Inferior parietal cortex (tissue), 1 donor: ENCODE measurements around the gene IP6K2.
"Not testable (repeated sequence)": the region's sequence is repeated elsewhere in the genome, so short reads cannot be mapped to it uniquely, and the experiment has no call there.

ENCODE experiments used
- DNase-seq: peaks from one replicate; pipeline ENCODE4 v3.0.0-alpha.2; 2016; ENCODE audit errors: extremely low spot score

Gene IP6K2

GRCh38 chr3:48727511-48727910, 10.5 kb upstream of the IP6K2 start:
- DNase-seq = no peak

- DNase-seq = not testable (repeated sequence)
Observed at GRCh38 chr3:48725185-48725855, 8.3 kb upstream of the IP6K2 start.

DNA sequence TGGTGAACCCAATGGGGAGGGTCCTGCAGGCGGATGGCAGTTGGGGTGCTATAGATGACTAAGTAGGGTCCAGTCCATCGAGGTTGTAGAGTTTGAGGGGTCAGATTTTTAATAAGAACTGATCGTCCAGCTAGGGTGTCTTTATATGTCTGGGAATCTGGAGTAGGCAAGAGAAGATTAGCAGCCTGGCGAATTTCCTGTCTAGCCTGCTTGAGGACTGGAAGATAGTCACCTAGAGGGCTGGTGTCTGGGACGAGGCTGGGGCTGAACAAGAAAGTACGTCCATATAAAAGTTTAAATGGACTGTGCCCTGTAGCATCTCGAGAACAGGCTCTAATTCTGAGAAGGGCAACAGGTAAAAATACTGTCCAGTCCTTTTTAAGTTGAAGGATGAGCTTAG, 6.7 kb upstream of the IP6K2 start:
- no peak for DNase-seq

GRCh38 chr3:48723293-48723692, 6.3 kb upstream of the IP6K2 start:
- DNase-seq = not testable (repeated sequence)

DNA sequence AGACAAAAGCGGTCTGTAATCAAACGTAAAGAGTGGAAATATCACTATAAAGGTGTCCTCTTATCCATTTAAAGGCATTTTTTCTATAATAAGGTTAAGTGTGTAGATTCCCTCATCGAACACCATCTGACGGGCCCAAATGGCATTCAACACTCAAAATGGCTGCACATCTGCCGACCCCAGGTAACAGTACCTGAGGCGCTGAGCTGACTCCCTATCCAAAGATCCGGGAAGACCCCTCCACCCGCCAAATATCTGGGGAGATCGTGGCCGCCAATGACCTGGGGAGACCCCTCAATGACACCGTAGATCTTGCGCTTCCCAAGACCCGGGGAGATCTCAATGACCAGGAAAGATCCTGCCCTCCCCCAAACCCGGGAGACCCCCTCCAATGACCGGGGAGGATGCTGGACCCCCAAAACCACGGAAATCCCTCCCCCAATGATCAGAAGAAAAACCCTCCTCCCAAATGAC, 476 bp downstream of the IP6K2 start:
- no peak for DNase-seq

DNA sequence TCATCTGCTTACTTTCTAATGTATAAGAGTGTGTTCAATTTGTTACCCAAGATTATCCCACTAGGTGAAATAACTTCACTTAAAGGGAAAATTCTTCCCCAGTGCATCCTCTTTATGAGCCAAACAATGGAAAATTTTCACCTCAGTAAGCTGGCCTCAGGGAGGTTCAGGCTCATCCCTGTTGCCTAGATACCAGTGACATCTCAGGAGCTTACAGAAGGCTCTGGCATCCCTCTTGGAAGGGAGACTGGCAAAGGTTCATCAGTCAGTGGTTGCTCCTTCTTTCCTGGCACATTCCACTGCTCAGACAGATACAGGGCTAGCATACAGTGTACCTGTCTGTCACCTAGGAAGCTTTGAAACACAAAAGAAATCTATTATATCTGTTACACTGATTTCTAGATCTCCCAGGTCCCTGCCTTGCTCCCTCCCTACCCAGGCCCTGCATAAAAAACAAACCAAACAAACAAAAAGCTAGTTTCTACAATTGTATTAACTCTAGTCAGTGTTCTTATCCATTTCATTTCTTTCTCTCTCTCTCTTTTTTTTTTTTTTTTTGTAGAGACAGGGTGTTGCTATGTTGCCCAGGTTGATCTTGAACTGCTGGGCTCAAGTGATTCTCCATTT, 1.7 kb downstream of the IP6K2 start:
- no peak for DNase-seq

- no peak for DNase-seq
Observed at GRCh38 chr3:48711727-48712126, 5.3 kb downstream of the IP6K2 start.

DNA sequence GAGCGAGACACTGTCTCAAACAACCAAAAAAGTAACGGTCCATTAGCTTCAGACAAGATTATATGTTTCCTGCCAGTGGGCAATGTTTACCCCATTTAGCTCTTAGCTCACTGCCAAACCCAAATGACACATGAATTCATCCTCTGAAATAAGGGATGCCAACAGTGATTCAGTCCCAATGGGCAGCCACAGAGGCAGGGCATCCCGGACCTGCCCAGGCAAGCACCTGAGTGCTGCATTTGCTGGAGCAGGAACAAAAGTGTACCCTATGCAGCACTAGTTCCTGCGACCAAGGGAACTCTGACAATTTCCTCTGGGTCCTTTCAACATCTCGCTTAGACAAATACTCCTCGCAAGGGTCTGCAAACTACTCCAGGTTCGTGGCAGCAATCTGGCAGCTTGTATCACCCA, 8.0 kb downstream of the IP6K2 start:
- no peak for DNase-seq

- no peak for DNase-seq
Observed at GRCh38 chr3:48708481-48708889, 8.5 kb downstream of the IP6K2 start.

- no peak for DNase-seq
Observed at GRCh38 chr3:48707157-48707556, 9.9 kb downstream of the IP6K2 start.

DNA sequence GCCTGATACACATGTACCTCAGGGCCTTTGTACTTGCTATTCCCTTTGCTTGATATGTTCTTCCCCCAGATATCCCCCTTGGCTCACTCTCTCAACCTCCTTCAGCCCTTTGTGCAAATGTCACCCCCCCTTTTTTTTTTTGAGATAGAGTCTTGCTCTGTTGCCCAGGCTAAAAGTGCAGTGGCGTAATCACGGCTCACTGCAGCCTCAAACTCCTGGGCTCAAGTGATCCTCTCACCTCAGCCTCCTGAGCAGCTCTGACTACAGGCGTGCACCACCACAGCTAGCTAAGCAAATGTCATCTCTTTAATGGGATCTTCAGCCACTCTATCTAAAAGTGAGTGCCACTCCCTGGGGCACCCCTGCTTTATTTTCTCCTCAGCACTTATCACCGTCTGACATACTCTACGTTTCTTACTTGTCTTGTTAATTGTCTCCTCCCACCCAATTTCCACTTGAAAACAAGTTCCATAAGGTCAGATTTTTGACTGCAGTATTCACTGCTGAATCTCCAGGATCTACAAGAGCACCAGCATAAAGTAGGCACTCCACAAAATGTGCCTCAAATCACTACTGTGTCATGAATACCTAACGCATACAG, 14.6 kb downstream of the IP6K2 start:
- no peak for DNase-seq

DNA sequence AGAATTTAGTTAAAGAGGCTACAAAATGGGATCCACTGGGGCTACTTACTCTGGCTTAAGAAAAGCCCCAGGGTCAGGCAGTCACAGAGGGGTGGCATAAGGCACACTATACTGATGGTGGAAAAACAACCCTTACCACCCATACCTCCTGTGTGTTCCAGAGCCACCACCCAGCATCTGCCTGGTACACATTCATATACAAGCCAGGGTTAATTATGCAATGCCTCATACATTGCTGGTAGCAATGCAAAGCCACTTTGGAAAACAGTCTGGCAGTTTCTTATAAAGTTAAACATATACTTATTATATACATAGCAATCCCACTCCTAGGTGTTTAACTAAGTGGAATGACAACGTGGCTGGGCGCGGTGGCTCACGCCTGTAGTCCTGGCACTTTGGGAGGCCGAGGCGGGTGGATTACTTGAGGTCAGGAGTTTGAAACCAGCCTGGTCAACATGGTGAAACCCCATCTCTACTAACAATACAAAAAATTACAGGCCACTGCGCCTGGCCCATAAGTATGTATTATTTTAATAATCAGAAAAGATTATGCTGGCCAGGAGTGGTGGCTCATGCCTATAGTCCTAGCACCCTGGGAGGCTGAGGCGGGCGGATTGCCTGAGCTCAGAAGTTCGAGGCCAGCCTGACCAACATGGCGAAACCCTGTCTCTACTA, 16.2 kb downstream of the IP6K2 start:
- DNase-seq = no peak

DNA sequence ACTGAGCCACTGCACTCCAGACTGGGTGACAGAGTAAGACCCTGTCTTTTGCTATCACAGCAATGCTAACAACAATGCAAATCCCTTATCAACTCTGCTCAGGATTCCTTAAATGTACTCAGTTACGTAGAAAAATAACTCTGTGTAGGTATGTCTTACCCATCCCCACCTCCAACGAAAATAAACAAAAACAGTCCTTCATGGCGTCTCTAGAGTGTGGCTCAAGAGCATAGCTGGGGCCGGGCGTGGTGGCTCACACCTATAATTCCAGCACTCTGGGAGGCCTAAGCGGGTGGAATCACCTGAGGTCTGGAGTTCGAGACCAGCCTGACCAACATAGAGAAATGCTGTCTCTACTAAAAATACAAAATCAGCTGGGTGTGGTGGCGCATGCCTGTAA, 18.1 kb downstream of the IP6K2 start:
- no peak for DNase-seq

DNA sequence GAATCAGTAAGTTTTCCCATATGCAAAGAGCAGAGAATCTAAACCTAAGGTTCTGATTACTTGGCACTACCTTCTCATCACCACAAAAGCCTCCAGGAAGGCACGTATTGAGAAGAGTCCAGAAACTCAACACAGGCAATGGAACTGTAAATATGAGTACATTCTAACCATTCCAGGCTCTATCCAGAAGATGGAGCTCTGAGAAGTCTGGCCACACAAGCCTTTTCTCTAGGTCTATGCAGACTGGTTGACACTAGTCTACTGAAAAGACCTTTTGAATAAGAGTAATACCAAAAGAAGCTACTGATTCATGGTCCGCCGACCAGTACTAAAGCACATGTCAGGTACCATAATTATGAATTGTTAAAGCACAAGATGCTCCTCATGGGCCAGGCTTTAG, 19.1 kb downstream of the IP6K2 start:
- DNase-seq = no peak

DNA sequence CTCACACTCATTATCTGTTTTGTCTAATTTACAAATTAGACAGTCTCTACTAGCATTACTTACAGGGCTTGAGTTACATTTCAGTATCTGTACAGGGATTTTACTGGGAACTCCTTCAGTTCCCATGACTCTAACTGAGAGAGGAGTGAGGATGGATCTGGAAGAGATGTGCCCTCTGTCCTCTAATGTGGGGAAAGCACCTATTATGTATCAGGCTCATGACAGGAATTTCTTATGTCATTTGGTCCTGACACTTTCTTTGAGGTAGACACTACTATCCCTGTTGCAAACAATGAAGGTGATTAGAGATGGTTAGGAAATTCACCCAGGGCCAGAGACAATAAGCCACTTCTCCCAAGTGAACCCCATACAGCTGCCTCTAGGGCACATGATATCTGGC, 20.4 kb downstream of the IP6K2 start:
- no peak for DNase-seq

- no peak for DNase-seq
Observed at GRCh38 chr3:48696156-48696555, 20.9 kb downstream of the IP6K2 start.

GRCh38 chr3:48695393-48695753, 21.6 kb downstream of the IP6K2 start:
- peak; percentile 29 for DNase-seq

- DNase-seq = peak; percentile 77
Observed at GRCh38 chr3:48694610-48695392, 22.2 kb downstream of the IP6K2 start.

DNA sequence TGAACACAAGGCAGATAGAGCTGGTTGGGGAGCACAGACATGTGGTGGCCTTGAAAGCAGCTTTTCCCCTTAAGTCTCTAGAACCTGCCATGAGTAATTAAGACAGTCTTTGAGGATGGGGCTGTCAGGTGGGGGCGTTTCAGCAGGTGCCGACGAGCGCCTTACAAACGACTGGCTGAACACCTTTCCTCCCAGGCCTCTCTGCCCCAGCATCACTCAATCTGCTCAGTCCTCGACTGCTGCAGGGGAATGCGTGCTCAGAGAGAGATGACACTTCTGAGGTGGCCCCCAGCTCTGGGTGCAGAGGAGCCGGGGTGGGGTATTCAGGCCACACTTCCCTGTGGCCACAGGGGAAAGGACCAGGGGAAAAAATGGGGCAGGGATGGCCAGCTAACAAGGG, 23.2 kb downstream of the IP6K2 start:
- no peak for DNase-seq

GRCh38 chr3:48692551-48692950, 24.5 kb downstream of the IP6K2 start:
- peak; percentile 40 for DNase-seq

DNA sequence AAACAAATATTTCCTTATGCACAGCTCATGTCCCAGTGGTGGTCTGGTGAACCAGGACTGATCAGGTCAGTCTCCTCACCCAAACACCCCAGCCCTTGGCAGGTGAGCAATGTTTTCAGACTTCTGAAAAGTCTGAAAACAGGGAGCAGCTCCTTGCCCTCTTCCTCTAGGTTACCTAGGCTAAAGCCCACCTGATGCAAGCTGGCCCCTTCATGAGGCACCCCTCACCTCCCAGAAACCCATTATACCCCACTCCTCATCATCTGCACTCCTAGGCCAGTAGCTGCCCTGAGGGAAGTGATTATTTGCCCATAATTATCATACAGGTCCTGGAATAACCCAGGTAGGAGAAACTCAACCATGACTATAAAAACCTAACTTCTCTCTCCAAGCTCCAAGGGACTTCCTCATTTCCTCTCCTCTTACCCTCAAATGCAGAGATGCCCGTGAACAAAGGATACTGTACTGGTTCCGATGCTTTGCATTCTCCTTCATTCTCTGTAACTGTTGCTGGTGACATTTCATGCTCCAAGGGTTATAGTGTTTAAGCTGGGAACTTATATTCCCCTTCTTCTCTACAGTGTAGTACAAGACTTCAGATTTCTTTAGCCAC, 26.1 kb downstream of the IP6K2 start:
- DNase-seq = no peak
